SK-N-SH (cell line): Measurements from ENCODE around the gene GABRB2. TPM values are rescaled to one million over a fixed set of nuclear protein-coding genes. Genes with fewer than 3 reads are reported as not detected.

ENCODE experiments used
- CTCF ChIA-PET: fragments of 300-600, 350-600 bp; formaldehyde crosslinking; extraction: SDS; loops from one replicate; lab custom pipeline; 2021; lab: Yijun Ruan, JAX
- POLR2A ChIA-PET: fragments of 350-600 bp; sonication (Branson Sonifier 250); formaldehyde crosslinking; extraction: SDS; loops from one replicate; lab custom pipeline; 2020; ENCODE audit warnings: antibody characterized with exemption, inconsistent platforms; lab: Yijun Ruan, JAX
- DNase-seq: peaks from one replicate; pipeline ENCODE4 v3.0.0; 2012
- H2AFZ ChIP-seq: fragments of 200-600 bp; sonication (generic); 2 replicates; pipeline ENCODE4 v1.8.1; 2016; ENCODE audit warnings: antibody characterized with exemption, mild to moderate bottlenecking, low read depth
- H3F3A ChIP-seq: fragments of 200-600 bp; sonication (generic); replicated peaks from 2 replicates; pipeline ENCODE3; 2016; ENCODE audit warnings: antibody characterized with exemption, mild to moderate bottlenecking; ENCODE audit not compliant: insufficient read depth
- H3K27ac ChIP-seq, 2 experiments: fragments of 200-500 bp in 1 of 2; fragments of 200-600 bp in 1 of 2; sonication (Bioruptor generic) in 1 of 2; sonication (generic), shearing (Covaris generic) in 1 of 2; 2 replicates each; pipeline versions ENCODE4 v1.5.1 to v1.6.1; 2014 to 2016; ENCODE audit warnings: low read depth in 2 of 2, inconsistent platforms in 1 of 2, low read length in 1 of 2, mild to moderate bottlenecking in 1 of 2, mixed read lengths in 1 of 2
- H3K27me3 ChIP-seq: fragments of 200-600 bp; sonication (generic), shearing (Covaris generic); 2 replicates; pipeline ENCODE4 v1.6.1; 2016; ENCODE audit warnings: mixed run types; ENCODE audit not compliant: insufficient read depth
- H3K36me3 ChIP-seq, 2 experiments: fragments of 200-500 bp in 1 of 2; fragments of 200-600 bp in 1 of 2; sonication (Bioruptor generic) in 1 of 2; sonication (generic) in 1 of 2; replicated peaks in 1 of 2; 2 replicates each; pipeline versions ENCODE3 to v1.5.1; 2014 to 2016; ENCODE audit warnings: low read length in 1 of 2, mild to moderate bottlenecking in 1 of 2; ENCODE audit not compliant: insufficient read depth in 2 of 2, control insufficient read depth in 1 of 2
- H3K4me1 ChIP-seq, 2 experiments: fragments of 200-500 bp in 1 of 2; fragments of 200-600 bp in 1 of 2; sonication (Bioruptor generic) in 1 of 2; sonication (generic), shearing (Covaris generic) in 1 of 2; 2 replicates each; pipeline versions ENCODE4 v1.5.1 to v1.6.1; 2014 to 2016; ENCODE audit warnings: low read depth in 1 of 2, low read length in 1 of 2, mixed run types in 1 of 2; ENCODE audit not compliant: insufficient read depth in 2 of 2, control insufficient read depth in 1 of 2
- H3K4me2 ChIP-seq: fragments of 200-600 bp; sonication (generic), shearing (Covaris generic); 2 replicates; pipeline ENCODE4 v1.6.1; 2017; ENCODE audit warnings: mixed run types
- H3K4me3 ChIP-seq, 2 experiments: fragments of 200-500 bp in 1 of 2; fragments of 200-600 bp in 1 of 2; sonication (Bioruptor generic) in 1 of 2; sonication (generic), shearing (Covaris generic) in 1 of 2; 2 replicates each; pipeline versions ENCODE4 v1.5.1 to v1.8.1; 2014 to 2016; ENCODE audit warnings: low read depth in 2 of 2, inconsistent platforms in 1 of 2, low read length in 1 of 2, mild to moderate bottlenecking in 1 of 2, mixed read lengths in 1 of 2, moderate library complexity in 1 of 2
- H3K79me2 ChIP-seq: fragments of 200-600 bp; sonication (generic); 2 replicates; pipeline ENCODE4 v1.8.1; 2017; ENCODE audit warnings: mild to moderate bottlenecking; ENCODE audit not compliant: insufficient read depth
- H3K9ac ChIP-seq: fragments of 200-600 bp; sonication (generic); 2 replicates; pipeline ENCODE4 v1.6.1; 2017; ENCODE audit warnings: mixed run types
- H3K9me2 ChIP-seq: fragments of 200-600 bp; sonication (generic); 2 replicates; pipeline ENCODE4 v1.6.1; 2017; ENCODE audit warnings: mixed run types
- H3K9me3 ChIP-seq: fragments of 200-600 bp; sonication (generic); 2 replicates; pipeline ENCODE4 v1.6.1; 2017; ENCODE audit warnings: mixed run types, mild to moderate bottlenecking, moderate library complexity
- H4K20me1 ChIP-seq: fragments of 200-600 bp; sonication (generic); 2 replicates; pipeline ENCODE4 v1.6.1; 2017; ENCODE audit warnings: mild to moderate bottlenecking, mixed run types; ENCODE audit not compliant: insufficient read depth
- ELF1 ChIP-seq: IDR thresholded peaks from 2 replicates; pipeline ENCODE4 v1.4.0; 2012
- EP300 ChIP-seq, 2 experiments: IDR thresholded peaks; 2 replicates each; pipeline versions ENCODE4 v1.4.0 to v1.6.1; 2012; ENCODE audit warnings: borderline replicate concordance in 1 of 2, low read depth in 1 of 2, low read length in 1 of 2
- FOSL2 ChIP-seq: IDR thresholded peaks from 2 replicates; pipeline ENCODE4 v1.4.0; 2012; ENCODE audit warnings: low read depth, mild to moderate bottlenecking, moderate library complexity, borderline replicate concordance
- GATA2 ChIP-seq: sonication (generic); formaldehyde crosslinking; IDR thresholded peaks from 2 replicates; pipeline ENCODE4 v1.5.0; 2020; ENCODE audit warnings: mild to moderate bottlenecking, missing genetic modification reagents
- JUND ChIP-seq: IDR thresholded peaks from 2 replicates; pipeline ENCODE4 v1.4.0; 2012
- MEF2A ChIP-seq: IDR thresholded peaks from 2 replicates; pipeline ENCODE4 v1.4.0; 2012; ENCODE audit warnings: low read depth, borderline replicate concordance
- NFIC ChIP-seq: IDR thresholded peaks from 2 replicates; pipeline ENCODE4 v1.4.0; 2012; ENCODE audit warnings: borderline replicate concordance
- RAD21 ChIP-seq: IDR thresholded peaks from 2 replicates; pipeline ENCODE4 v1.6.1; 2012; ENCODE audit warnings: mild to moderate bottlenecking, low read length
- RFX5 ChIP-seq: IDR thresholded peaks from 2 replicates; pipeline ENCODE4 v1.6.1; 2012; ENCODE audit warnings: mild to moderate bottlenecking, improper control_type of control experiment, low read length
- YY1 ChIP-seq: IDR thresholded peaks from 2 replicates; pipeline ENCODE4 v1.4.0; 2012; ENCODE audit warnings: low read depth, mild to moderate bottlenecking
- WGBS: methylation state at CpG from one replicate; pipeline ENCODE4 v1.1.6; 2017; ENCODE audit warnings: low lambda C conversion rate; 5-methylcytosine and 5-hydroxymethylcytosine counted together
- polyA plus RNA-seq, 3 experiments: library from polyadenylated mRNA; depleted of rRNA; stranded (reverse); fragments of >200 nt; gene quantifications; 2 replicates each; pipeline ENCODE4 v1.2.3, GENCODE V29; 2012
- TF ChIP-seq, protein P1 (sequence below): fragments of 150-350 bp; IDR thresholded peaks from 2 replicates; pipeline ENCODE4 v1.6.1; 2017; ENCODE audit warnings: antibody characterized with exemption, low read length, low read depth, borderline replicate concordance
- TF ChIP-seq, protein P2 (sequence below): IDR thresholded peaks from 2 replicates; pipeline ENCODE4 v1.4.0; 2012; ENCODE audit warnings: low read depth, borderline replicate concordance
- TF ChIP-seq, protein P3 (sequence below): IDR thresholded peaks from 2 replicates; pipeline ENCODE4 v1.4.0; 2012; ENCODE audit warnings: low read depth, borderline replicate concordance
- TF ChIP-seq, protein P4 (sequence below): IDR thresholded peaks from 2 replicates; pipeline ENCODE4 v1.4.0; 2012; ENCODE audit warnings: low read depth

The GABRB2 gene
- polyA plus RNA-seq, 1 of the 3 experiments (the other 2 are of a cell fraction) = not detected

DNA sequence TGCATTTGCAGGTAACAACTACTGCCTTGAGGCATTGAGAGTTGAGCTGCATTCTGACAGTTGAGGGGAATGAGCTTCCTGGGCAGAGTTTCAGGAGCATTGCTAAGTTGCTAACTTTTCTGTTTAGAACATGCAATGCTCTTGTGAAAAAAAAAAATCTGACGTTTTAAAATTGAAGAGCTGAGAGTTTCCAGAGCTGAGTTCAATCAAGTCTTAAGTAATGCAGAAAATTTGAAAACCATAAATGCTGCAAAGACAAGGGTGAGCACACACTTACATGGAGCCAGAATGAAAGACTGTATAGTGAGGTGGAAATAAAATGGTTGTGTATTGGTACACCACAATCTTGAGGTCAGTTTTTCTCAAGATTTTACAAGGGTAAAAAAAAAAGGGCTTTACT is 166.0 kb downstream of the GABRB2 start:
- Histone ChIP-seq H3K9me3 (no peaks in the 10 kb centered on the region), H3K4me3 (no peak overlapping the region), H3F3A (no peaks in the 10 kb centered on the region), H3K9me2 (no peaks in the 10 kb centered on the region), H3K4me2 (no peak overlapping the region), H3K36me3 (no peaks in the 10 kb centered on the region), H3K9ac (no peak overlapping the region), H2AFZ (no peak overlapping the region), H4K20me1 (no peaks in the 10 kb centered on the region), H3K27ac (no peak overlapping the region), H3K79me2 (no peaks in the 10 kb centered on the region), H3K4me1 (no peaks in the 10 kb centered on the region), H3K27me3 (no peaks in the 10 kb centered on the region)
- TF ChIP-seq JUND (no peak), RFX5 (no peak), FOSL2 (no peak), YY1 (no peak), EP300 (IDR thresholded peaks at IDR 0.05; ENCODE audit: borderline replicate concordance in 1 of 2, low read depth in 1 of 2, low read length in 1 of 2) (no peak), RAD21 (no peak), NFIC (no peak), GATA2 (no peak)
- TF ChIP-seq, protein P1, sequence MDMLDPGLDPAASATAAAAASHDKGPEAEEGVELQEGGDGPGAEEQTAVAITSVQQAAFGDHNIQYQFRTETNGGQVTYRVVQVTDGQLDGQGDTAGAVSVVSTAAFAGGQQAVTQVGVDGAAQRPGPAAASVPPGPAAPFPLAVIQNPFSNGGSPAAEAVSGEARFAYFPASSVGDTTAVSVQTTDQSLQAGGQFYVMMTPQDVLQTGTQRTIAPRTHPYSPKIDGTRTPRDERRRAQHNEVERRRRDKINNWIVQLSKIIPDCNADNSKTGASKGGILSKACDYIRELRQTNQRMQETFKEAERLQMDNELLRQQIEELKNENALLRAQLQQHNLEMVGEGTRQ = no peak
- TF ChIP-seq, protein P2, sequence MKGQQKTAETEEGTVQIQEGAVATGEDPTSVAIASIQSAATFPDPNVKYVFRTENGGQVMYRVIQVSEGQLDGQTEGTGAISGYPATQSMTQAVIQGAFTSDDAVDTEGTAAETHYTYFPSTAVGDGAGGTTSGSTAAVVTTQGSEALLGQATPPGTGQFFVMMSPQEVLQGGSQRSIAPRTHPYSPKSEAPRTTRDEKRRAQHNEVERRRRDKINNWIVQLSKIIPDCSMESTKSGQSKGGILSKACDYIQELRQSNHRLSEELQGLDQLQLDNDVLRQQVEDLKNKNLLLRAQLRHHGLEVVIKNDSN = no peak
- TF ChIP-seq, protein P3, sequence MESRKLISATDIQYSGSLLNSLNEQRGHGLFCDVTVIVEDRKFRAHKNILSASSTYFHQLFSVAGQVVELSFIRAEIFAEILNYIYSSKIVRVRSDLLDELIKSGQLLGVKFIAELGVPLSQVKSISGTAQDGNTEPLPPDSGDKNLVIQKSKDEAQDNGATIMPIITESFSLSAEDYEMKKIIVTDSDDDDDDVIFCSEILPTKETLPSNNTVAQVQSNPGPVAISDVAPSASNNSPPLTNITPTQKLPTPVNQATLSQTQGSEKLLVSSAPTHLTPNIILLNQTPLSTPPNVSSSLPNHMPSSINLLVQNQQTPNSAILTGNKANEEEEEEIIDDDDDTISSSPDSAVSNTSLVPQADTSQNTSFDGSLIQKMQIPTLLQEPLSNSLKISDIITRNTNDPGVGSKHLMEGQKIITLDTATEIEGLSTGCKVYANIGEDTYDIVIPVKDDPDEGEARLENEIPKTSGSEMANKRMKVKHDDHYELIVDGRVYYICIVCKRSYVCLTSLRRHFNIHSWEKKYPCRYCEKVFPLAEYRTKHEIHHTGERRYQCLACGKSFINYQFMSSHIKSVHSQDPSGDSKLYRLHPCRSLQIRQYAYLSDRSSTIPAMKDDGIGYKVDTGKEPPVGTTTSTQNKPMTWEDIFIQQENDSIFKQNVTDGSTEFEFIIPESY = no peak
- ChIA-PET POLR2A (no interaction called here), CTCF (no interaction called here)
- WGBS = 0% methylated on average over 1 of the region's 1 CpG
- no peak for DNase-seq

DNA sequence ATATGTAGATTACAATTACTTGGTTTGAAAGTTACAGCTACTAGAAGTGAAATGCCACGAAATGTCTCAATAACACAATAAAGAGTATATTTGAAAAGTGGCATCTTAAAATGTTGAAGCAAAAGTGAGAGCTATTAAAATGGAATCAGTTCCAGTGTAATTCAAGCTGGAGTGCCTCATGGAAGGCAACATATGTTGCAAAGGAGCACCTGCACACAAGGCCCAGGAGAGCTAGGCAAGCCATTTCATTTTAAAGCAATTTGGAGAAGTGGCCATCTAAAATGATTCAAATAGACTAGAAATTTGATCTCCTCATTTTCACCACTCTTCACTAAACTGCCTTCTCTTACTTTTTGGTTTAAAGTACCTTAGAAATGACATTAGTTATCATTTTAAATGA is 167.8 kb downstream of the GABRB2 start:
- TF ChIP-seq, protein P4, sequence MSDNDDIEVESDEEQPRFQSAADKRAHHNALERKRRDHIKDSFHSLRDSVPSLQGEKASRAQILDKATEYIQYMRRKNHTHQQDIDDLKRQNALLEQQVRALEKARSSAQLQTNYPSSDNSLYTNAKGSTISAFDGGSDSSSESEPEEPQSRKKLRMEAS = no peak
- TF ChIP-seq, protein P2 = no peak
- TF ChIP-seq ELF1 = no peak
- no peak for TF ChIP-seq RFX5
- no peak for TF ChIP-seq MEF2A
- TF ChIP-seq, protein P1 = no peak
- Histone ChIP-seq H3F3A (no peaks in the 10 kb centered on the region), H3K9me3 (no peaks in the 10 kb centered on the region), H3K4me2 (no peak overlapping the region), H3K4me1 (no peaks in the 10 kb centered on the region), H3K9ac (no peak overlapping the region), H3K27ac (no peak overlapping the region), H2AFZ (no peak overlapping the region), H3K4me3 (no peak overlapping the region), H3K36me3 (no peaks in the 10 kb centered on the region), H3K27me3 (no peaks in the 10 kb centered on the region), H3K79me2 (no peaks in the 10 kb centered on the region), H3K9me2 (no peaks in the 10 kb centered on the region), H4K20me1 (no peaks in the 10 kb centered on the region)
- DNase-seq = no peak
- ChIA-PET CTCF (interaction anchor here (0.6 to 1.2 kb wide), 2 partner anchors 14 to 927 kb away, joined by 3 to 5 read pairs; no protein-coding TSS in a partner anchor), POLR2A (no interaction called here)
- WGBS = 0% methylated on average over 1 of the region's 1 CpG
